GM21423 (cell line): Measurements from ENCODE around the gene SLC6A5.
"Not testable (repeated sequence)": the region's sequence is repeated elsewhere in the genome, so short reads cannot be mapped to it uniquely, and the experiment has no call there.

Experiments
- ATAC-seq: cut with Tn5 transposase; IDR thresholded peaks from one replicate; pipeline ENCODE4 v1.9.1; 2021; ENCODE audit warnings: mild to moderate bottlenecking, moderate library complexity; ENCODE audit not compliant: unreplicated experiment

SLC6A5 gene

DNA sequence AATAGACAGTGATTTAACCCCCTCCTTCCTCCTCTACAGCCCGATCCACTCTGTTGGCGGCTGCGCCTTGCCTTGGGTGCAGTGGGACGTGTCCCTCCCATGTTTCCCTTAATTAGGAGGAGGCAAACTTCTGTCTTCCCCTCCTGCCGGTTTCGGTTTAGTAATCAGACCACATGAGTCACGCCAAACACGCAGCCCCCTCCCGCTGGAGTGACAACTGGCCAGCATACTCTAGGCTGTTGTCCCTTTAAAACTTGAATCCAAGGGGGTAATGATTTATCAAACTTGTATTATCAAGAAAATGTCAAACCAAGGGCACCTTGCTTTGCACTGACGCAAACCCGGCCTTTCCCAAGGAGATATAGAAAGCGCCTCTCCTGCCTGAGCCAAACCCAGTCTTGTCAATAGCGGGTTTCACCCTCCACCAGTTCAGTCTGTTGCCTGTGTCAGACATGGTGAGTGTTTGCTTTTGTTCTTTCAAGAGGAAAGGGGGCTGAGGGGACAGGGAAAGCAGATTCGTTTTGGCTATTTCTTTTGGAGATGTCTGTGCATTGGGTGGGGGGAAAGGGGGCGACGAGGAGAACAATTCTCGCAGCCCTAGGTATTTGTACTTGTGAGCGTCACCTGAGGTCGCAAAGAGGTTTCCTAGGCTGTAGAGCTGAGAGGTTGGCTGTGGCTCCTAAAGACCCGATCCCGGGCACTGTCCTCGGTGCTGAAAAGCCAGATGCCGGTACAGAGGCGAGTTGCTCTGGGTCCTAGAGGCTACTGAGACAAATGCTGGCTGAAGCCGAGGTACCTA, at the start of gene SLC6A5:
Gene SLC6A5, plus strand, starts transcription at position 388 of the 799 bp plus-strand sequence. Its CDS starts 65 bp downstream, at position 453.
- ATAC-seq, result no peak

DNA sequence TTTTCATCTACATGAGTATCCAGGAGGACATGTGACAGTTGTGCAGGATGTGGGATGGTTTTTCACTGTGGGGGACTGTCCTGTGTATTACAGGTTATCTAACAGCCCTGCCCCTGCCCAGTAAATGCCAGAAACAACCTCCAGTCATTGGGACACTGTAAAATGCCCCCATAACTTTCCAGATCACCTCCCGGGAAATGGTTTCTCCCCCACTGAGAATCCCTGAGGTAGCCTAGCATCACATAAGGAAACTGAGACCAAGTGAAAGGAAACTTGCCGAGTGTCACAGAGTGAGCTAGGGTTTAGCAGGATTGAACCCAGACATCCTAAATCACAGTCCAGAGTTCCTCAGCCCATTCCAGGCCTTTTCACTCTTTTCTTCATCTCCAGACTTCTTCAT, 48.3 kb upstream of the SLC6A5 start:
- no peak for ATAC-seq

DNA sequence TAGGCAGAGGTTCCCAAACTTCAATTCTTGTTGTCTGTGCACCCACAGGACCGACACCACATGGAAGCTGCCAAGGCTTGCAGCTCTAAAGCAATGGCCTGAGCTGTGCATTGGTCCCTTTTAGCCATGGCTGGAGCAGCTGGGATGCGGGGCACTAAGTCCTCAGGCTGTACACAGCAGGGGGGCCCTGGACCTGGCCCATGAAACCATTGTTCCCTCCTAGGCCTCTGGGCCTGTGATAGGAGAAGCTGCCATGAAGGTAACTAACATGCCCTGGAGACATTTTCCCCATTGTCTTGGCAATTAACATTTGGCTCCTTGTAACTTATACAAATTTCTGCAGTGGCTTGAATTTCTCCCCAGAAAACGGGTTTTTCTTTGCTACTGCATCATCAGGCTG, 43.6 kb upstream of the SLC6A5 start:
- ATAC-seq, result no peak

DNA sequence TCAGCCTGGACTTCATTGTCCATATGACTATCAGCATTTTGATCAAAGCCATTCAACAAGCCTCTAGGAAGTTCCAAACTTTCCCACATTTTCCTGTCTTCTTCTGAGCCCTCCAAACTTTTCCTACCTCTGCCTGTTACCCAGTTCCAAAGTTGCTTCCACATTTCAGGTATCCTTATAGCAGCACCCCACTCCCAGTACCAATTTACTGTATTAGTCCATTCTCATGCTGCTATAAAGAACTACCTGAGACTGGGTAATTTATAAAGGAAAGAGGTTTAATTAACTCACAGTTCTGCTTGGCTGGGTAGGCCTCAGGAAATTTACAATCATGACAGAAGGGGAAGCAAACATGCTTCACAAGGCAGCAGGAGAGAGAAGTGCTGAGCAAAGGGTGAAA, 43.0 kb upstream of the SLC6A5 start:
- ATAC-seq, result not testable (repeated sequence)

DNA sequence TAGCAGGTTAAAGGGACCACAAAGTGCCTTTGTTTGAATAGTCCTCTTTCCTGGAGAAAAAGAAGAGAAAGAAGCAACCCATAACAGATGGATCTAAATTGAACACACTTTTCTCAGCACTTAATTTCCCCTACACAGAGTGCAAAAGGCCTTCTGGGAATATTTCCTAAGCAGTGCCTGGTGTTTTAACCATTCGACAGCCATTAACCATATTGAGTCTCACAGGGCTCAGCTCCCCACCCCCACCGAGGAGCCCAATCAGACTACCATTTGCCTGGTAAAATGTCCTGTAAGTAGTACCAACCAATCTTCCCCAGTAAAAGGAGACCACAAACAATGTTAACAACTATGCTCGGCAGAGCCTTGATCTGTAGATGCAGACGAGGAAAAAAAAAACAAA, 40.7 kb upstream of the SLC6A5 start:
- ATAC-seq, result no peak

DNA sequence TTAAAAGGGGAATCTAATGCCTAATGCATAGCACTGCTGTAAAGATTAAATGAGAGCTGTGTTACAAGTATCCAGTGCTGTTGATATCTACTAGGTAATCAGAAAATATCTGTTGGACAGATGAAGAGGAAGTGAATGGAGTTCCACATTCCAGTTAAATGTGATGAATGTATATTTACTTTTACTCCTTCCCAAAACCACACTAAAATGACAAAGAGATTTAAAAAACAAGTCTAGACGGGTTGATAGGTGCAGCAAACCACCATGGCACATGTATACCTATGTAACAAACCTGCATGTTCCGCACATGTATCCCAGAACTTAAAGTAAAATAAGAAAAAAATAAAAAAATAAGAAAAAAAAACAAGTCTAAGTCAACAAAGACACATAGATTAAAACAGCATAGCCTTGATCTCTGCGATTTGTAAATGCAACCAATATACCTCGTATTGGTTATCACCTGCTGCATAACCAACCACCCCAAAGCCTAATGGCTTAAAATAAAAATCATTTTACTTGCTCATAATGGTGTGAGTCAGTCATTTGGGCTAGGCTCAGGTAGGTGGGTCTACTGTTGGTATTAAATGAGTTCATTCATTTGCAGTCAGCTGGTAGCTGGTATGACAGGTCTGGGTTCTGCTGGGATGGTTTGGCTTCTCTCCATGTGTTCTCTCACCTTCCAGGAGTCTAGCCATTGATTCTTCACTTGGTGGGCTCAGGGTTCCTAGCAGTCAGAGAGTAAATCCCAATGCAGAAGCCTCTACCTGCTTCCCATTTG, 39.7 kb upstream of the SLC6A5 start:
- no peak for ATAC-seq

DNA sequence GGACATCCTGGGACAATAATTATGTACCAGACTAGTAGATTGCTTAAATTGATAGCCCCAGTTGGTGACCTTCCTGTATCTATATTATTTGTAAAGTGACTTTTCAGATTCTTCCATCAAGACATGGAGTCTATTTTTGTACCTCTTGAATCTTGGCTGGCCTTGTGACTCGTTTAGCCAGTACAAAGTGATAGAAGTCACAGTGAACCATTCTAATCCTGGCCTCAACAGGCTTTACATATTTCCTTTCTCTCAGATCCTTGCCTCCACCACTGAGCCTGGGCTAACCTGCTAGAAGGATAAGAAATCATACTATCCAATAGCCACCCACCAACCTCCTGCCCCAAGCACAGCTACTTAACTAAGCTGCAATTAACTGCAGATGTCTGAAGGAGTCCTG, 37.5 kb upstream of the SLC6A5 start:
- no peak for ATAC-seq

DNA sequence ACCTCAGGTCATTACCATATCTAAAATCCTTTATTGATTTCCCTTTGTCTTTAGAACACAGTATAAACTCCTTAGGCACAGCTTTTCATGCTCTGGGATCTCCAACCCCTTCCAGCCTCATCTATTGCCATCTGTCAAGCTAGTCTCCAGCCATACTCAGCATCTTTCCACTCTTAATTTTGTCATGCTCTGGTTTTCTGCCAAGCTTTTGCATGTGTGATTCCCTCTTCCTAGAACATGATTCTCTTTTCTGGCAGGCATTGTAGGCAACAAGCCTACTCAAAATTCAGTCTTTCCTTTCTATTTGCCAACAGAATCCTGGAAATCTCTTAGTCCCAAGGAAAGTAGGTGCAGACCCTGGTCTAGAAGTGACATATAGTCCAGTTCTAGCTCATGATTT, 35.5 kb upstream of the SLC6A5 start:
- no peak for ATAC-seq

DNA sequence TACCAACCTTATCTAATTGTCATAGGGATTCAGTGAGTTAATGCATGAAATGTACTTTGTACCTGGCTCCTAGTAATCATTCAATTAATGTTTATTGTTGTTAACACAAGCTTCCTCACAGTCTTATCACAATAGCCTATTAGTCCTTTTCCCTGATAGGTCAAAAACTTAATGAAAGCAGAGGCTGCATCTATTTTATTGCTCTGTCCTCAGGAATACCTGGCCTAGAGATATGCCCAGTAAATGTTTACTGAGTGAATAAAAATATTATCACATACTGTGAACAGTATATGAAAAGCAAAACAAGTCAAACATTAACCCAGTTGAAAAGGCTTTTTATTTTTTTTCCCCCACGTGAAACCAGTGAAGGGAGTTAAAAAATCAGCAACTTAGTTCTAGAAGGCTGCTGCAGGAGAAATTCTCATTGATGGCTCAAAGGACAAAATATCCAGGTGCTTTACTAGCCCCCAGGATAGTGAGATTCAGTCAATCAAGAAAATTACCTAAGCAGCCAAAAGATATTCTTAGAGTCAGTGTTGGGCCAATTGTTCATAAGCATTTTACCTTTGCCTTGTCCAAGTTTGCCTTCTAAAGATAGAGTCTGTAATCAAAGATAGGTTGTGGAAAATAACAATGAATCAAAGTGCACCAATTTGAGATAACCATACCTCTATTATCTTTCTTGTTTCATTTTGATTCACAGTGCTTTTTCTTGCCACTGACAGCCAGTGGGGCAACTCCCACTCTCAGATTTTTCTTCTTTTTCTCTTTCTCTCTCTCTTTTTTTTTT, 34.4 kb upstream of the SLC6A5 start:
- ATAC-seq, result no peak

DNA sequence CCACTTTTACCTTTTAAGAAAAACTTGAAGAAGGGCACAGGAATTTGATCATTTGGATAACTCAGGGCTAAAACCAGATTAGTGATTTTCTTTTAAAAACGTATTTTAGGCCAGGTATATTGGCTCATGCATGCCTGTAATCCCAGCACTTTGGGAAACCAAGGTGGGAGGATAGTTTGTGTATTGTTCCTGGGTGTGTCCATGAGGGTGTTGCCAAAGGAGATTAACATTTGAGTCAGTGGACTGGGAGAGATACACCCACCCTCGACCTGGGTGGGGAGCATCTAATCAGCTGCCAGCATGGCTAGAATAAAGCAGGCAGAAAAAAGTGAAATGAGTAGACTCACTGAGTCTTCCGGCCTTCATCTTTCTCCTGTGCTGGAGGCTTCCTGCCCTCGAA, 33.3 kb upstream of the SLC6A5 start:
- ATAC-seq, result not testable (repeated sequence)

DNA sequence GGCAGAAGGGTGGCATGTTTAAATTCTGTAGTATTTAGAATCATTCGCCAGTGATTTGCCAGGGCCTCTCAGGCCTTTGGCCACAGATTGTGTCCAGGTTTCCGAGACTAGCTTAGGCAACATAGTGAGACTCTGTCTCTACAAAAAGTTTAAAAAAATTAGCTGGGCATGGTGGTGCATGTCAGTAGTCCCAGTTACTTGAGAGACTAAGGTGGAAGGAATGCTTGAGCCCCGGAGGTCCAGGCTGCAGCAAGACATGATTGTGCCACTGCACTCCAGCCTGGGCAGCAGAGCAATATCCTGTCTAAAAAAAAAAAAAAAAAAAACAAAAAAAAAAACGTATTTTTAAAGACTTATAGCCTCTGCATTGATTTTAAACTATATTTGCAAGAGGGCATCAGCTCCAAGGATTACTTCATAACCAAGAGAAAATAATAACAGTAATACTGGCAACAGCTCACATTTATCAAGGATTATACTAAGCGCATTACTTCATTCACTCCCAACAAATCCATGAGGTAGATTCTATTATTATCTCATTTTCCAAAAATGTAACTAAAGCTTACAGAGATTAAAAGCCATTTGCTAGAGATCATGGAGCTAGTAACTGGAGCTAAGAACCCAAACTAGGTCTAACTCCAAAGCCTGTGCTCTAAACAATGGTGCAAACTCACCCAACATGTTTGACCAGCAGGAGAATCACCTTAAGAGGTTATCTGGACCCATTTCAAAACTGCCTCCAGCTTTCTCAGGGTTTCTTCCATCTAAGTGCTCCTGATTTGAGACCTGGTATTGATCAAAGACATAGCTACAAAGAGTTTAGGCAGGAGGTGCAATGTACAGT, 32.6 kb upstream of the SLC6A5 start:
- no peak for ATAC-seq

DNA sequence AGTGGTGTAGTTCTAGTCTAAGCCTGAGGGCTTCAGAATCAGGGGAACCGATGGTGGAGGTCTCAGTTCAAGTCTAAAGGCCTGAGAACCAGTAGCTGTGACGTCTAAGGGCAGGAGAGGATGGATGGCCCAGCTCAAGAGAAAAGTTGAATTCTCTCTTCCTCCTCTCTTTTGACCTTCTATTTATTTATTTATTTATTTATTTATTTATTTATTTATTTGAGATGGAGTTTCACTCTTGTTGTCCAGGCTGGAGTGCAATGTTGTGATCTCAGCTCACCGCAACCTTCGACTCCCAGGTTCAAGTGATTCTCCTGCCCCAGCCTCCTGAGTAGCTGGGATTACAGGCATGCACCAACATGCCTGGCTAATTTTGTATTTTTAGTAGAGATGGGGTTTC, 19.7 kb upstream of the SLC6A5 start:
- not testable (repeated sequence) for ATAC-seq

DNA sequence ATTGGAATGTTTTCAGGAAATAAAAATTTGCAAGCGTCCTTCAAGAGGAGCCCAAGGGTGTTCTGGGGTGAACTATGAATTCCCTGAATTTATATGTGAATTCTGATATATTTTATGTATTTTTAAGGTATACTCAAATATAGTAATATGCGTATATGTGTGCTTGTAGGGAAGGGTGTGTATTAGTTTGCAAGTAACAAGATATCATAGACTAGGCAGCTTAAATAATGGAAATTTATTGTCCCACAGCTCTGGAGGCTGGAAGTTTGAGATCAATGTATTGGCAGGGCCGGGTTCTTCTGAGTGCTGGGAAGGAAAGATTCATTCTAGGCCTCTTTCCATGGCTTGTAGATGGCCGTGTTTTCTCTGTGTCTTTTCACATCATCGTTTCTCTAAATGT, 16.2 kb upstream of the SLC6A5 start:
- no peak for ATAC-seq

DNA sequence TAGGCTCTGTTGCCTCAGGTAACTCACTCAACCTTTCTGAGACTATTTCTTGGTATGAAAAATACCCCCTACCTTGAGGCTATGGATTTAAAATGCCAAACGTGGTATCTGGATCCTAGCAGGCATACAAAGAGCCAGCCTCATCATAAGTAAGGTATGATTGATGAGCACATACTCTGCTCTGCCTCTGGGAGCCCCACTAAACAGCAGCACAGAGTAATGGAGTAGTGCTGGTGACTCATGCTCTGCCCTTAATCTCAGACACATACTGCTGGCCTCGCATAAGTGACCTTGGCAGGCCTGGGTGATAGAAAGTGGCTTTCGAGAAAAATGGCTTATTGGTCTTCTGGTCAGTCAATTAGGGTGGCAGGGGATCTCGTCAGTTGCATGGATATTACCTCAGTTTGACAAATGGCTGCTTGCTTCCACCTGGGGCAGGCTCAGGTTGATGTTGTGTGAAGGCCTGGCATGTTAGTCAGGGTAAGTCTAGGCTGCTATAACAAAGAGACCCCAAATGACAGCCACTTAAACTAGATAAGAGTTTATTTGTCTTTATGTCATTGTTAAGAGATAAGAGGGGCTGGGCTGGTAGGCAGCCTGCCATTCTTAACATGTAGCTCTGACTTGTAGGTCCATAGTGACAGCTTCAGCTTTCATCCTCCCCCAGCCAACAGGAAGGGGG, 15.2 kb upstream of the SLC6A5 start:
- no peak for ATAC-seq

DNA sequence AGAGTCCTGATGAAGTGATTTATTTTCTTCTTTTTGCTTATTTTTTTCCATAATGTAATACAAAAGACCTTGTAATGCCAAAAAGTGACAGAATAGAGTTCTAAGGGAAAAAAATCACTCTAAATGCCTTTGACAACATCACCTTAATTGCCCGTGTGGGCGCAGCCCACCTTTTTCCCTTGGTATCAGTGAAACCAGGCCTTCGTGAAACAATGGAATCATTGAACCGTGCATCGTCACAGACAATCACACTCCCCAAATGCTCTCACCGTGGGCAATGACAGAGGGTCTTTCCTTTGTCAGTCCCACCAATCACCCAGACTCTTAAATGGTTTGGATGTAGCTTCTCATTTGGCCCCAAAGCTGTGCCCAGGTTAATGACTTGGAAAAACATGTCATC, 9.6 kb upstream of the SLC6A5 start:
- no peak for ATAC-seq

DNA sequence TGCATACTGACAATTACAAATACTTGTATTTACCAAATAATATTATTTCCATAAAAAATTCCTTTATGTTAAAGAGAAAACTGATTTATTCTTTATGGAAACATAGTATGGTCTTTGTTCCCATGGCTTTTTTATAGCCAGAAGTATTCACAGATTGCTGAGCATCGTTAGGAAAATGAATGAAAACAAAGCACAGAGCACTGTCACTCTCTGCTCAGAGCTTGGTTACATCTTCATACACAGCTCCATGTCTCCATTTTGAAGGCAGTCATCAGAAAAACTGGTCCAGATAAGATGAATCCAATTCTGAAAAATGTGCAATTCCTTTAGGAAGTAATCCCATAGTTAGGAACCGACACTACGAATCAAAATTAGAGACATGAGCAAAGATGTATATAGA, 9.0 kb upstream of the SLC6A5 start:
- ATAC-seq, result no peak

DNA sequence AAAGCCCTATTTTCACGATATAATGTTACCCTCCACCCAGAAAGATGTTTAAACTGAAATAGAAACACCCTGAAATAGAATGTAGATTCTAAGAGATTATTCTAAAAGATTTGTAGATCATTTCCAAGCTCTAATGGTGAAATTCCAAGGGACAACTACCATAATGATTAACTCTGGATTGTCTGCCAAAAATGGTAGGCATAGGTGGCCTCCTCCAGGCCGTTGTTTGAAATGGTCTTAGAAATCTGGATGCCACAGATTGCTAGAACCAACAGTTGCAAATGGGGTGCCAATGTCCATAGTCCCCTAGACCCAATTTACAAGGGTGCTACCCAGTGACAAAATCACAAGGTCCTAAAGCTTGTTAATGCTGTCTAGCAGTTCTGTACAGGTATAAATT, 6.7 kb upstream of the SLC6A5 start:
- no peak for ATAC-seq

DNA sequence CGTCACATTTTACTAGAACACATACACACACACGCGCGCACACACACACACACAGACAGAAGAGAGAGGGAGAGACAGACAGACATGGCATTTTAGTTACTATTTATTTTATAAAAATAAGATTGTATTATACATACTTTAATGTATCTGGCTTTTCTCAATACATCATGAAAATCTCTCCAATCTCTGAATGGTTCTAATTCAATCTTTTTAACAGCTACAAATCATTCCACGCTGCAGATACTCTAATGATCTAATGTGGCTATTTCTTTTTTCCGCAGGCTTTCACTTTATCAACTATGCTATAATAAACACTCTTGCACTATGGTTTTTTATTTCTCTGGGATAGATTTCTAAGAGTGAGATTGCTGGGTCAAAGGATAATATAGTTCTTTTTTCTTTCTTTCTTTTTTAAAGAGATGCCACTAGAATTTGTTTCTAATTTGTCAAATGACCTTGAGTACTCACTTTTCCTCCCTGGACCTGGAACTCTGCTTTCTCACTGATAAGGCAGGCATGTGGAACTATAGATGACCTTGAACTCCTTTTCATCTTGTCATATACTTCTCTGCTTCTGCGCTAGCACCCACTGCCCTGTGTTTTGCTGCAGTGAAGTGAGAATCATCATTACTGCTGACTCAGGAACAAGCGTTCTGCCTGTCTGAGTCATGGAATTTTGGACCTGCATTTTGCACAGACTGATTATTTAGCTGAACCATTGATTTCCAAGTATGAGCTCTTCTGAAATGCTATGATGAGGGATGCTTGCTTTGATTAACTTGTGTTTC, 4.9 kb upstream of the SLC6A5 start:
- no peak for ATAC-seq

DNA sequence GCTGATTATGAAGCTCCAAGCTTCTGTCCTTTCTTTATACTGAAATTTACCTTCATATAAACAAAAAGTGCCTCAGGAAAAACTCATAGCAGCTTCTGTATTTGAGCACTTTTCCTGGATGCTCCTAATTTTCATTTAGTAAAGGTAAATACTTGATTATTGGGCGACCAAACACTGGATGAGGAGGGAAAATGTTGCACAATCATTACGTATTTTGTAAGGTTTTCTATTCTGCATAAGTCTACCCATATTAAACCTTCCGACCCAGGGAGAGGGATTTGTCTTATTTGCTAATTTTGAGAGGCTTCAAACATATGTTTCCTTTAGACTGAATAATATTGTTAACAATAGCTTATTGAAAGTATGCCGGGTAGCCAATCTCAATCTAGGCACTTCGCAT, 4.3 kb upstream of the SLC6A5 start:
- ATAC-seq, result no peak
